ENCODE results near the gene METTL26. TPM values are rescaled to one million over a fixed set of nuclear protein-coding genes. Genes with fewer than 3 reads are reported as not detected.
A peak's percentile ranks its signal among the peaks of the same experiment; 100 is the strongest.

Gene METTL26
- total RNA-seq, 2 donors from 2014 or later, result 43.7 to 102 TPM

GRCh38 chr16:595094-595528, 41.0 kb downstream of the METTL26 start:
- Histone ChIP-seq H3K36me3 (no peaks in the 10 kb centered on the region), H3K9ac (ENCODE audit: low read depth in 2 of 2, low read length in 2 of 2) (no peak overlapping the region), H3K4me3 (no peak overlapping the region), H3K9me3 (no peaks in the 10 kb centered on the region), H3K27ac (no peak overlapping the region), H3K27me3 (no peaks in the 10 kb centered on the region), H3K4me1 (peaks cover 25% of the 10 kb centered on the region)
- intact Hi-C loops (cut with DNase I), result no loop called here
- no peak for DNase-seq
- no peak for TF ChIP-seq CTCF (IDR thresholded peaks at IDR 0.05)

- Histone ChIP-seq H3K27ac (peak overlapping the region; percentile 96), H3K9me3 (no peaks in the 10 kb centered on the region), H3K27me3 (no peaks in the 10 kb centered on the region), H3K4me1 (peaks cover 25% of the 10 kb centered on the region), H3K4me3 (peak overlapping the region; percentile 9), H3K36me3 (no peaks in the 10 kb centered on the region), H3K9ac (ENCODE audit: low read depth in 2 of 2, low read length in 2 of 2) (peak overlapping the region; percentile 44 to 69)
- no peak for DNase-seq
- no peak for TF ChIP-seq CTCF (IDR thresholded peaks at IDR 0.05)
- intact Hi-C loops (cut with DNase I), result no loop called here
Measured at GRCh38 chr16:593807-594206, 42.3 kb downstream of the METTL26 start.

GRCh38 chr16:593406-593805, 42.7 kb downstream of the METTL26 start:
- peak overlapping the region; percentile 51 to 69 for H3K9ac ChIP-seq (ENCODE audit: low read depth in 2 of 2, low read length in 2 of 2)
- H3K4me3 ChIP-seq, result no peak overlapping the region
- H3K27ac ChIP-seq, result peak overlapping the region; percentile 96
- intact Hi-C loops (cut with DNase I), result no loop called here
- no peak for TF ChIP-seq CTCF (IDR thresholded peaks at IDR 0.05)
- H3K36me3 ChIP-seq, result no peaks in the 10 kb centered on the region
- peaks cover 25% of the 10 kb centered on the region for H3K4me1 ChIP-seq
- H3K9me3 ChIP-seq, result no peaks in the 10 kb centered on the region
- DNase-seq, result peak; percentile 80
- H3K27me3 ChIP-seq, result no peaks in the 10 kb centered on the region

GRCh38 chr16:592518-593306, 43.4 kb downstream of the METTL26 start:
- Histone ChIP-seq H3K27me3 (no peaks in the 10 kb centered on the region), H3K9me3 (no peaks in the 10 kb centered on the region), H3K9ac (ENCODE audit: low read depth in 2 of 2, low read length in 2 of 2) (peak overlapping the region; percentile 0 to 69), H3K4me1 (peaks cover 25% of the 10 kb centered on the region), H3K36me3 (no peaks in the 10 kb centered on the region), H3K4me3 (no peak overlapping the region), H3K27ac (peak overlapping the region; percentile 96)
- intact Hi-C loops (cut with DNase I), result no loop called here
- TF ChIP-seq CTCF (IDR thresholded peaks at IDR 0.05), result no peak
- DNase-seq, result peak; percentile 68

GRCh38 chr16:591892-592517, 44.1 kb downstream of the METTL26 start:
- peak overlapping the region; percentile 96 for H3K27ac ChIP-seq
- peaks cover 25% of the 10 kb centered on the region for H3K4me1 ChIP-seq
- peak overlapping the region; percentile 46 to 69 for H3K9ac ChIP-seq (ENCODE audit: low read depth in 2 of 2, low read length in 2 of 2)
- no peaks in the 10 kb centered on the region for H3K27me3 ChIP-seq
- no peak for DNase-seq
- H3K4me3 ChIP-seq, result no peak overlapping the region
- H3K9me3 ChIP-seq, result no peaks in the 10 kb centered on the region
- TF ChIP-seq CTCF (IDR thresholded peaks at IDR 0.05), result no peak
- no peaks in the 10 kb centered on the region for H3K36me3 ChIP-seq
- intact Hi-C loops (cut with DNase I), result no loop called here

Data from colonic mucosa (tissue), 4 donors.